Small intestine (tissue), 7 donors: ENCODE measurements around the gene JSRP1. TPM values are rescaled to one million over a fixed set of nuclear protein-coding genes. Genes with fewer than 3 reads are reported as not detected.

Experiments used
- DNase-seq, 2 donors: peaks; one replicate each; pipeline versions ENCODE4 v3.0.0 to v3.0.0-alpha.2; 2013
- FAIRE-seq: peaks from 2 replicates; lab custom pipeline; 2012; peaks lifted over from hg19 to GRCh38; lab: Jason Lieb, UNC
- H3K27ac ChIP-seq, 3 donors: one replicate each; pipeline ENCODE4 v1.5.1; 2013; ENCODE audit warnings: low read length in 2 of 3, mild to moderate bottlenecking in 2 of 3, control low read depth in 1 of 3, inconsistent platforms in 1 of 3, low read depth in 1 of 3, moderate library complexity in 1 of 3
- H3K27me3 ChIP-seq, 3 donors: one replicate each; pipeline ENCODE4 v1.6.1; 2013; ENCODE audit warnings: low read length in 3 of 3, inconsistent platforms in 1 of 3; ENCODE audit not compliant: control insufficient read depth in 3 of 3, insufficient read depth in 3 of 3
- H3K36me3 ChIP-seq, 3 donors: one replicate each; pipeline ENCODE4 v1.6.1; 2013; ENCODE audit warnings: low read length in 3 of 3, inconsistent platforms in 1 of 3, low read depth in 1 of 3, mild to moderate bottlenecking in 1 of 3, moderate library complexity in 1 of 3; ENCODE audit not compliant: control insufficient read depth in 3 of 3, insufficient read depth in 2 of 3
- H3K4me1 ChIP-seq, 3 donors: one replicate each; pipeline ENCODE4 v1.6.1; 2013; ENCODE audit warnings: low read length in 2 of 3, inconsistent platforms in 1 of 3, low read depth in 1 of 3, mild to moderate bottlenecking in 1 of 3, moderate library complexity in 1 of 3; ENCODE audit not compliant: control insufficient read depth in 3 of 3, insufficient read depth in 2 of 3
- H3K4me3 ChIP-seq, 3 donors: one replicate each; pipeline ENCODE4 v1.5.1; 2013; ENCODE audit warnings: low read length in 3 of 3, control low read depth in 1 of 3, inconsistent platforms in 1 of 3, low read depth in 1 of 3, mild to moderate bottlenecking in 1 of 3, moderate library complexity in 1 of 3
- H3K9me3 ChIP-seq, 2 donors: one replicate each; pipeline ENCODE4 v1.6.1; 2013; ENCODE audit warnings: low read depth in 1 of 2, low read length in 1 of 2; ENCODE audit not compliant: control insufficient read depth in 2 of 2, insufficient read depth in 1 of 2
- WGBS, 3 donors: extraction: QIAGEN DNeasy Blood & Tissue Kit; methylation state at CpG; one replicate each; pipeline ENCODE4 v1.1.7; 2013; 5-methylcytosine and 5-hydroxymethylcytosine counted together
- polyA plus RNA-seq, 4 donors: library from polyadenylated mRNA; stranded (reverse) in 3 of 4; unstranded in 1 of 4; fragments of 200-250 nt in 3 of 4; fragments of 120-200 nt in 1 of 4; gene quantifications; one replicate each; pipeline versions ENCODE4 v1.2.1 to v1.2.3, GENCODE V29; 2013
- donor health status: healthy with polysubstance abuse.
- donor health status: control.
- donor health status: control.
- donor health status: Bipolar disorder and iron deficiency.
- donor health status: healthy.

Gene JSRP1
- polyA plus RNA-seq, 4 donors: 0.69 to 2.4 (median 1.6) TPM

- Histone ChIP-seq H3K27me3 (peaks cover 17 to 59% (median 17%) of the 10 kb centered on the region in 3 donors), H3K4me1 (peaks cover 0 to 3% (median 0%) of the 10 kb centered on the region in 3 donors), H3K36me3 (no peaks in the 10 kb centered on the region), H3K4me3 (no peak overlapping the region), H3K27ac (no peak overlapping the region), H3K9me3 (no peaks in the 10 kb centered on the region)
- 12 to 36% (median 34%) methylated on average over 23 to 26 of the region's 26 CpGs for WGBS, 3 donors
- DNase-seq: no peak
- no peak for FAIRE-seq
Measured at GRCh38 chr19:2294687-2295335, 38.6 kb upstream of the JSRP1 start.

- H3K9me3 ChIP-seq: no peaks in the 10 kb centered on the region
- H3K4me1 ChIP-seq: peaks cover 0 to 3% (median 0%) of the 10 kb centered on the region in 3 donors
- peak in 1 of 2 donors; percentile 46 for DNase-seq
- peaks cover 17 to 91% (median 26%) of the 10 kb centered on the region in 3 donors for H3K27me3 ChIP-seq
- WGBS, 3 donors: 13 to 22% (median 20%) methylated on average over 58 to 67 of the region's 67 CpGs
- H3K4me3 ChIP-seq: peak overlapping the region in 2 of 3 donors; percentile 40 to 55
- no peak overlapping the region for H3K27ac ChIP-seq
- no peak for FAIRE-seq
- no peaks in the 10 kb centered on the region for H3K36me3 ChIP-seq
Measured at GRCh38 chr19:2291185-2291751, 35.1 kb upstream of the JSRP1 start.

GRCh38 chr19:2290441-2291184 lies 34.4 kb upstream of the JSRP1 start:
- Histone ChIP-seq H3K27ac (peak overlapping the region in 1 of 3 donors; percentile 63), H3K4me3 (peak overlapping the region in 2 of 3 donors; percentile 40 to 55), H3K36me3 (no peaks in the 10 kb centered on the region), H3K27me3 (peaks cover 13 to 91% (median 26%) of the 10 kb centered on the region in 3 donors), H3K9me3 (no peaks in the 10 kb centered on the region), H3K4me1 (peaks cover 0 to 3% (median 0%) of the 10 kb centered on the region in 3 donors)
- FAIRE-seq (no peak), DNase-seq (peak in 1 of 2 donors; percentile 44)
- WGBS, 3 donors: 2 to 3% (median 3%) methylated on average over 57 to 82 of the region's 82 CpGs

GRCh38 chr19:2289714-2290435 lies 33.7 kb upstream of the JSRP1 start:
- H3K27me3 ChIP-seq: peaks cover 13 to 87% (median 26%) of the 10 kb centered on the region in 3 donors
- H3K27ac ChIP-seq: peak overlapping the region in 1 of 3 donors; percentile 63
- peaks cover 0 to 3% (median 0%) of the 10 kb centered on the region in 3 donors for H3K4me1 ChIP-seq
- 1% methylated on average over 51 to 74 of the region's 74 CpGs for WGBS, 3 donors
- H3K36me3 ChIP-seq: no peaks in the 10 kb centered on the region
- DNase-seq (peak in 1 of 2 donors; percentile 41), FAIRE-seq (no peak)
- no peaks in the 10 kb centered on the region for H3K9me3 ChIP-seq
- peak overlapping the region in 2 of 3 donors; percentile 40 to 55 for H3K4me3 ChIP-seq

- Histone ChIP-seq H3K27ac (peak overlapping the region in 1 of 3 donors; percentile 52), H3K36me3 (no peaks in the 10 kb centered on the region), H3K9me3 (no peaks in the 10 kb centered on the region), H3K4me3 (no peak overlapping the region), H3K27me3 (peaks cover 13 to 79% (median 26%) of the 10 kb centered on the region in 3 donors), H3K4me1 (peaks cover 0 to 3% (median 0%) of the 10 kb centered on the region in 3 donors)
- DNase-seq (no peak), FAIRE-seq (no peak)
- WGBS, 3 donors: 28 to 46% (median 29%) methylated on average over 27 to 28 of the region's 28 CpGs
Measured at GRCh38 chr19:2288818-2289713, 32.8 kb upstream of the JSRP1 start.

- DNase-seq (no peak), FAIRE-seq (no peak)
- Histone ChIP-seq H3K27me3 (peaks cover 13 to 72% (median 23%) of the 10 kb centered on the region in 3 donors), H3K4me3 (no peak overlapping the region), H3K9me3 (no peaks in the 10 kb centered on the region), H3K36me3 (no peaks in the 10 kb centered on the region), H3K27ac (no peak overlapping the region), H3K4me1 (peaks cover 0 to 3% (median 0%) of the 10 kb centered on the region in 3 donors)
- 39 to 79% (median 54%) methylated on average over 15 to 17 of the region's 17 CpGs for WGBS, 3 donors
Measured at GRCh38 chr19:2288338-2288817, 32.2 kb upstream of the JSRP1 start.

GRCh38 chr19:2287585-2288337 lies 31.5 kb upstream of the JSRP1 start:
- WGBS, 3 donors: 56 to 72% (median 63%) methylated on average over 13 of the region's 13 CpGs
- Histone ChIP-seq H3K9me3 (no peaks in the 10 kb centered on the region), H3K27ac (no peak overlapping the region), H3K36me3 (no peaks in the 10 kb centered on the region), H3K4me1 (peaks cover 0 to 3% (median 0%) of the 10 kb centered on the region in 3 donors), H3K27me3 (peaks cover 13 to 75% (median 21%) of the 10 kb centered on the region in 3 donors), H3K4me3 (no peak overlapping the region)
- no peak for FAIRE-seq
- DNase-seq: no peak
